ENCODE measurements around the gene ANKRD2.
"Not testable (repeated sequence)": the region's sequence is repeated elsewhere in the genome, so short reads cannot be mapped to it uniquely, and the experiment has no call there.

The ANKRD2 gene

DNA sequence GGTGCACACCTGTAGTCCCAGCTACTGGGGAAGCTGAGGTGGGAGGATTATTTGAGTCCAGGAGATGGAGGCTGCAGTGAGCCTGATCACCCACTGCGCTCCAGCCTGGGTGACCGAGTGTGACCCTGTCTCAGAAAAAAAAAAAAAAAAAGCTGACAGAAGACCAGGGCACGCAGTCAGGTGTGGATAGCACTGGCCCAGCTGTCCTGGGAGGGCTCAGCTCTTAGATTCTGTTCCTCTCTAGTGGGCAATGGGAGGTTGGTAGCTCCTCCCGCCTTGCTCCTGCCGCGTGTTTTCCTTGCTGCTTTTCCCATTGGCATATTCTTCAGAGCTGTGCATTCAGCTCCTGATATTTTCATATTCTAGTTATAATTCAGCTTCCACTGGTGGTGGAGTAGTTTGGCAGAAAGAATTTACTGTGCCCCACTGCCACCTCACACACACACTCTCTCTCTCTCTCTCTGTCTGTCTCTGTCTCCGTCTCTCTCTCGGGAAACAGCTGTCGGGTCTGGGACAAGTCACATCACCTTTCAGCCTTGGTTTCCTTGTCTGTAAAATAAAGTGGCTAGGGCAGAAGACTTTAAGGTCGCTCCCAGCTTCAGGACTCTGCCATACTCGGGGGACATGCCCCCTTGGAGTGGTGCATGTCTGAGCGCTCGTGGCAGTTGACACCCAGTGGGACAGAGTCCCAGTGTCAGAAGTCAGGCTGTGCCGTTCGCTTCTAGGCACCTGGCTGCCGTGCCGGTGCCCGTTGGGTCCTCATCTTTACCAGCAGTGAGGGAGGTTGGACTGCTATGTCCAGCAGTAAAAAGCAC, 25.9 kb upstream of the ANKRD2 start:
- no peak for DNase-seq (ENCODE audit: low spot score)

DNA sequence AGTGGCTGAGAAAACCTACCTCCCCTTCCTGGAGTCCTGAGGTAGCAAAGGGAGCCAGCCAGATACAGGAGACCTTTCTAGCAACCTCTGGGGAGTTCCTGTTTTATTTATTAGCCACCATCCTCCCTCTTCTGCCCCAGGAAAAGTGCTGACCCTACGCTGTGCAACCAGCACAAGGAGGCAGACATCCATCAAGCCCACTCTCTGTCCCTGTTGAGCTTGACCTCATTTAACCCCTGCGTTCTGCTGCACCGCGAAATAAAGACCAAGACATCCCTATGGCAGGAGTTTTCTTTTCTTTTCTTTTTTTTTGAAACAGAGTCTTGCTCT, 25.3 kb upstream of the ANKRD2 start:
- DNase-seq (ENCODE audit: low spot score) = no peak

DNA sequence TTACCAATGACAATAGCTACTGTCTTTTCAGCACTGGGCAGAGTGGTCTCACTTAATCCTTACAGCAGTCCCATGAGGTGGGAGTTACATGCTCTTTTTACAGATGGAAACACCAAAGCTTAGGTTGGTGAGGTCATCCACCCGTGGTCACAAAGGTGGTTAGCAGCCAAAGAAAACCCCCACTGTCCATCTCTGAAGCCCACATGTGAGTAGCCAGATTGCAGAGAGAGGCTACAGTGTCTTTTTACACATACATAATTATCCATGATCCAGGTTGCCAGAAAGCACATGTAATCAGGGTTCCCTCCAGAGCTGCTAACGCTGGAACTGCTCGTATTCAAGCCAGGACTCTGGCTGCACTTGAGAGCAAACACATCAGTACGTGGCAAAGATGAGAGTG, 24.6 kb upstream of the ANKRD2 start:
- no peak for DNase-seq (ENCODE audit: low spot score)

DNA sequence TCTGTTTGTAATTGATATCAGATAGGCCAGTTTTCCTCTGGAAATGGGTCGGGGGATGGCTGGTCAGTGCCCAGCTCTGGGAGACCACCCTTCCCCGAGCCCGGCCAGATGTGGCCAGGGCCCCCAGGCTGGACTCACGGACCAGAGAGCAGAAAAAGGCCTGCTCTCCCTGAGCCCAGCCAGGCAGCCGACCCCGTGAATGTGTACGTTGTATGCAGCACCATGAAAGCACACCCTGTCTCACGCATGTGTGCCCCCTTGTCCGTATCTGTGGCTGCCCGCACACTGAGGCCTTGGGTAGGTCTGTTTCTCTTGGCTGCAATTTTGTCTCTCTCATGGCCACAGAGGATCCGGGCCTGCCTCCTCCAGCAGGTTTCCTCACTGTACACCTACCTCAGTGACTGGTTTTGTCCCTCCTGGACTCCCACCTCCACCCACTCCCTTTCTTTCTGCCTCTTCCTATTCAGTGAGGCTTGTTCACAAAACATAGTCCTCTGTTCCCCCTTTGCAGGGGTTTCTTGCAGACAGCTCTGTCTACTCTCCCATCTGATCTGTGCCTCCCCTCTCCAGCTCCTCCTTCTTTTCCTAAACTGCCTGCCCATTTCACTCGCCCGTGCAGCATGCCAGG, 23.6 kb upstream of the ANKRD2 start:
- no peak for DNase-seq (ENCODE audit: low spot score)

DNA sequence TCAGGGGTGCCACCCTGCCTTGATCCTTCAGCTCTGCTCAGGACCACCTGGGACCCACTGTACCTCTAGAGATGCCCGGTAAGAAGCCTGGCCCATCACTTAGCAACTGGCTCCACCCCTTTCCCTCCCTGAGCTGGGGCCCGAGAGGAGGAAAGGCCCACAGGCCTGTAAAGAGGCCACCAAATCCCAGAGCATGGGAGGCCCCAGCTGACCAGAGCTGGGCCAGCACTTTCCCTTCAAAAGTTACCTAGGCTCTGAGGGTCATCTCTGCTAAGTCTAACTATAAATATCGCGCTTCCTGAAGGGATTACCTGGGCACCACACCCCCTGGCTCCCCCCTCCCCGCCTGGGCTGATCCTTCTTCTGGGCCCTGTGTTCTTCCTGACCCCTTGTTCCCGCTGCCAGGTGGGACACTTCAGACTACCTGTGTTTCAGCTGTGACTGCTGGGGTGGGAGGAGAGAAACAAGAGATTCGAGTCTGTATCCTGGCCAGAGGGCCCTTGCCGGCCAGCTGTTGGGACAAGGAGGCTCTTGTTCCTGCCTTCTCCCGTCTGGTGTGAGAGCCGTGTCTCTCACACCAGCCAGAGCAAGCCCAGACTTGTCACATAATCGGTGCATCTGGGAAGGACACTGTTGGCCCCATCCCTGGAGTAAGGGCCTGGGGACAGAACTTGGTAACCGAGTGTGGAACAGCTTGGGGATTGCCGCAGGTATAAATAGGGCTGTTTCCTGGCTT, 22.8 kb upstream of the ANKRD2 start:
- DNase-seq (ENCODE audit: low spot score) = no peak

DNA sequence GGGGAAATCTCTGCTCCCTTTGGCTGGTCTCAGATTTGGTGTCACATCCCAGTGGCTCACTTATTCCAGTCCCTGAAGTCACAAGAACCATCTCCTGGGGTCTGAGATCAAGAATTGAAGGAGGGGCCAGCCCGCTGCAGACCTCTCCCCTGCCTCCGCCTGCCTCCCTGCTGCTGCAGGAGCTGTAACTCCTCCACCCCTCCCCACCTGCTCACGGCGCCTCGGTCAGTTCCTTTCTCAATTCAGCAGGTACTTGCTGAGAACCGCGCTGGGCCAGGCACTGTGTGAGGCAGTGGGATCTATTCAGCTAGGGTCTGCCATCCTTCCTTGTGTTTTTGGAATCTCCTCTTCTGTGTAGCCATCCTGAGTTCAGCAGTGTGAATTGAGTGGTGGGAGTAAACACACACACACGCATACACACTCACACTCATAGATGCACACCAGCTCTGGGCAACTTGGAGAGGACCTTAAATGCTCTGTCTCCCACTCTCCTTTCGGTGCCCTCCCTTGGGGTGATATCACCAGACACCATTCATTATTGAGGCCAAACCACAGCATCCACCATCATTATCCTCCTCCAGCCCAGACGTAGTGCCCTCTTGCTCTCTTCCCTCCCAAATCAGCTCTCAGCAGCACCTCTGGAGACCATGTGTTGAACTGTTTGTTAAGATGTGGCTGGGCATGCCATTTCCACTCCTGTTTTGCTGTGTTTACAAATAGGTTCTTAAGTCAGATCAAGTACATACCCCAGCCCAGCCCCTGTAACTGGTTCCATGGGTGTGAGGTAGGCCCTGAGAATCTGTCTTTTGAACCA, 22.0 kb upstream of the ANKRD2 start:
- no peak for DNase-seq (ENCODE audit: low spot score)

DNA sequence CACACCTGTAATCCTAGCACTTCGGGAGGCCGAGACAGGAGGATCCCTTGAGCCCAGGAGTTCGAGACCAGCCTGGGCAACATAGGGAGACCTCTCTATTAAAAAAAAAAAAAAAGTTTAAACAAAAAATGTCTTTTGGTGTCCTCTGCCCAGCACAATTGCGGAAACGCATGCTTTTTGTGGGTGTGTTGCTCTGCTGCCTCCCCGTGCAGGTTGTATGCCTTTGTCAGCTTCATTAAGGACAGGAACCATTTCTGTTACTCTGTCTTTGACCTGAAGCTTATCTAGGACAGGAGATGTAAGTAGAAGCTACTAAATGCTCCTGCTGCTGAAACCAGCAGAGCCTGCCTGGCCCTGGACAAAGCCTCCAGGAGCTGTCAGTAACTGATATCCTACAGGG, 21.3 kb upstream of the ANKRD2 start:
- DNase-seq (ENCODE audit: low spot score) = no peak

DNA sequence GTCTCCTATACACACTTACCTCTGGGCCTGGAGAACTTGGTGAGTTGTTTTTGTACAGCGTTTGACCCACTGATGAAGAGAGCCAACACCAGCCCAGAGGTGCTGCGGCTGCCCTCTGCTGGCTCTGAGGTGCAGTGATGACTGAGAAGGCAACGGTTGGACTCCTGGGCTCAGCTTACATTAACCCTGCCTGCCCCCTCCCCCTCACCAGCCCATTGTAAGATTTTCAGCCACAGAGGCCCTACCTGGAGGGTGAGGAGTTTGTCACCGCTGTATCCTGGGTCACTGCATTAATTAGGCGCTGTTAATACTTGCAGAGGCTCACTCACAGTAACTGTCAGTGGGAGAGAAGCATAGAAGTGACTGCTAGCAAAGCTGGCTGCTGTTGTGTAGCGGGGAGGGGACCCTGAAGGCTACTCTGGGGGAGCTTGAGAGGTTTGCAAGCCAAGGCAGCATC, 19.0 kb upstream of the ANKRD2 start:
- DNase-seq (ENCODE audit: low spot score) = peak; percentile 75

DNA sequence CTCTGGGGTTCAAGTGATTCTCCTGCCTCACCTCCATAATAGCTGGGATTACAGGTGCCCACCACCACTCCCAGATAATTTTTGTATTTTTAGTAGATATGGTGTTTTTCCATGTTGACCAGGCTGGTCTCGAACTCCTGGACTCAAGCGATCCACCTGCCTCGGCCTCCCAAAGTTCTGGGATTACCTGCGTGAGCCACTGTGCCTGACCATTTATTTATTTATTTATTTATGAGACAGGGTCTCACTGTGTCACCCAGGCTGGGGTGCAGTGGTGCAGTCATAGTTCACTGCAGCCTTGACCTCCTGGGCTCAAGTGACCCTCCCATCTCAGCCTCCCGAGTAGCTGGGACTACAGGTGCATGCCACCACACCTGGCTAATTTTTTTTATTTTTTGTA, 18.2 kb upstream of the ANKRD2 start:
- DNase-seq (ENCODE audit: low spot score) = not testable (repeated sequence)

DNA sequence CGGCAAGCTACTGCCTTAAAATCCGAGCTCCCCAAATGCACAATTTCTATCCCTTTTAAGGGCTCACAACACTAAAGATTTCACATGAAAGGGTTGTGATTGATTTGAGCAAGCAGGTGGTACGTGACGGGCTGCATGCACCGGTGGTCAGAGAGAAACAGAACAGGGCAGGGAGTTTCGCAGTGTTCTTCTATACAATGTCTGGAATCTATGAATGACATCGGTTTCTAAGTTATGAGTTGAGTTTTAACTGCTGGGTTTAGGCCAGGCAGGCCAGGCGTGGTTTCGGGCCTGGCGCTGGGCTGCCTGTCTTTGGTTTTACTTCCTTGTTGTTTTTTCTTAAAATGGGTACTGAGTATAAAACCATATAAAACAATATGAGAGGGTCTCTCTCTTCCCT, 17.0 kb upstream of the ANKRD2 start:
- not testable (repeated sequence) for DNase-seq (ENCODE audit: low spot score)

DNA sequence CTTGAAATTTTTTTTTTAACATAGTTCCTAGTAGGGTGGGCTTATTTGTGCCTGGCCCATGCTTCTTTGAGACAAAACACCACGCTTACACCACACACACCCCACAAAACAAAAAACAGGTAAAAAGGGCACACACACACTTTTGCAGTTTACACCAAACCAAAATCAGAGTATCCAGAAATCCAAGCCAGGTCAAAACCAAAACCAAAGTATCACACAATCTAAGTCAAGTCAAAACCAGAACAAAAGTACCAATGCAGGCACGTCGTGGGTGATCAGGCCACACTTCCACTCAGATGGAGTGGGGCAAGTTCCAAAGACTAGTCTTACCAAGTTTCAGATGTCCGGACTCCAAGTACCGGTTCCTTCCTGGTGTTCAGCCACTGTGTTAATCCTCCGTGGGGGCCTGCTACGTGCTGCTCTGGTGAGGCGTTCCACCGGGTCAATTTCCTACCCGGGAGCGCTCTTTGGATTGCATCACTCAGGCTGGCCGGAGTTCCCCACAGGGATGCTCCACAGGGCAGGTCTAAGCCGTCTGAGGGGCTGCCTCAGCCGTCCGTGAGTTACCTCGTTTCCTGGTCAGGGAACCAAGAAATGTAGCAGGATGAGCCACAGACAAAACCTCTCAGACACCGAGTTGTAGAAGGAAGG, 11.7 kb upstream of the ANKRD2 start:
- DNase-seq (ENCODE audit: low spot score) = not testable (repeated sequence)

DNA sequence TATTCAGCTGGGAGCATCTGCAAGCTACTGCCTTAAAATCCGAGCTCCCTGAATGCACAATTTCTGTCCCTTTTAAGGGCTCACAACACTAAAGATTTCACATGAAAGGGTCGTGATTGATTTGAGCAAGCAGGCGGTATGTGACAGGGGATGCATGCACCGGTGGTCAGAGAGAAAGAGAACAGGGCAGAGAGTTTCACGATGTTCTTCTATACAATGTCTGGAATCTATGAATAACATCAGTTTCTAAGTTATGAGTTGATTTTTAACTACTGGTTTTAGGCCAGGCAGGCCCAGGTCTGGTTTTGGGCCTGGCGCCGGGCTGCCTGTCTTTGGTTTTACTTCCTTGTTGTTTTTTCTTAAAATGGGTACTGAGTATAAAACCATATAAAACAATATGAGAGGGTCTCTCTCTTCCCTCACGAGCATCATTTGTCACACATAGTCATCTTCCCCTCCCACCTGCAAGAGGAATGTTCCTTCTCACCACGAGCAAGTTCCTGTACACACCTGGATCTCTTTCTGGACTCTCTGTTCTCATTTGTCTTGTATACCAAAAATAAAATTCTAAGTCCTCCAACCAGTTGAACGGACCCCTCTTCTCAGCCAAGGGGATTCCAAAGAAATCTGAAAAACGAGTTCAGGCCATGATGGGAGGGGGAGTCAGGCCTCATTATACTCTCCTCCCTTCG, 11.0 kb upstream of the ANKRD2 start:
- not testable (repeated sequence) for DNase-seq (ENCODE audit: low spot score)

DNA sequence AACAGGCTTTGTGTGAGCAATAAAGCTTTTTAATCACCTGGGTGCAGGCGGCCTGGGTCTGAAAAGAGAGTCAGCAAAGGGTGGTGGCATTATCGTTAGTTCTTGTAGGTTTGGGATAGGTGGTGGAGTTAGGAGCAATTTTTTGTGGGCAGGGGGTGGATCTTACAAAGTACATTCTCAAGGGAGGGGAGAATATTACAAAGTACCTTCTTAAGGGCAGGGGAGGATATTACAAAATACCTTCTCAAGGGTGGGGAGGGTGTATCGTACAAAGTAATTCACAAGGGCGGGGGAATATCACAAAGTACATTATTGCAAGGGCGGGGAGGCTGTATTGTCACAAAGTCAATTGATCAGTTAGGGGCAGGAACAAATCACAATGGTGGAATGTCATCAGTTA, 10.2 kb upstream of the ANKRD2 start:
- not testable (repeated sequence) for DNase-seq (ENCODE audit: low spot score)

DNA sequence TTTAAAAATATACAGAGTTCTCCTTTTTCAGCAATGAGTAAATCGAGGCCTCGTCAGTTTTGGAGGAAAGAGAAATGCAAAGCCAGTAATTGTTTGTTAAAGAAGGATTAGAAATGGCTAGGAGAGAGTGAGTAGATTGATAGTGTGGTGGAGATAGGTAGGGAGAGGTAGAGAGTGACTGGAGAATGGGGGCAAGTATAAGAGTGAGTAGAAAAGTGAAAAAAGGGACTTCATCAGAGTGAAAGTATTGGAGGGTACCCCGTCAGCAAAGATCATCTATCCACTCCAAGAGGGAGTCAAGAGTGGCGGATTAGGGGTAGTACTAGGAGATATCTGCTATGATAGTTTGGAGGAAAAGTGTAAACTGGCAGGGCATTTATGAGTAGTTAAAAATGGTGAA, 9.2 kb upstream of the ANKRD2 start:
- DNase-seq (ENCODE audit: low spot score) = no peak

DNA sequence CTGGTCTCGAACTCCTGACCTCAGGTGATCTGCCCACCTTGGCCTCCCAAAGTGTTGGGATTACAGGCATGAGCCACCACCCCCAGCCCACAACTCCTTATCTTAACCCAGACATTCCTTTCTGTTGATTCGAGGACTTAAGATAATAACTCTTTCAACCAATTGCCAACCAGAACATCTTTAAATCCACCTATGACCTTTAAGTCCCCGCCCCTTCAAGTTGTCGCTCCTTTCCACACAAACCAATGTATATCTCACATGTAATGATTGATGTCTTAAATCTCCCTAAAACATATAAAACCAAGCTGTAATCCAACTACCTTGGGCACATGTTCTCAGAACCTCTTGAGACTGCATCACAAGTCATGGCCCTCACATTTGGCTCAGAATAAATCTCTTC, 7.8 kb upstream of the ANKRD2 start:
- DNase-seq (ENCODE audit: low spot score) = no peak

DNA sequence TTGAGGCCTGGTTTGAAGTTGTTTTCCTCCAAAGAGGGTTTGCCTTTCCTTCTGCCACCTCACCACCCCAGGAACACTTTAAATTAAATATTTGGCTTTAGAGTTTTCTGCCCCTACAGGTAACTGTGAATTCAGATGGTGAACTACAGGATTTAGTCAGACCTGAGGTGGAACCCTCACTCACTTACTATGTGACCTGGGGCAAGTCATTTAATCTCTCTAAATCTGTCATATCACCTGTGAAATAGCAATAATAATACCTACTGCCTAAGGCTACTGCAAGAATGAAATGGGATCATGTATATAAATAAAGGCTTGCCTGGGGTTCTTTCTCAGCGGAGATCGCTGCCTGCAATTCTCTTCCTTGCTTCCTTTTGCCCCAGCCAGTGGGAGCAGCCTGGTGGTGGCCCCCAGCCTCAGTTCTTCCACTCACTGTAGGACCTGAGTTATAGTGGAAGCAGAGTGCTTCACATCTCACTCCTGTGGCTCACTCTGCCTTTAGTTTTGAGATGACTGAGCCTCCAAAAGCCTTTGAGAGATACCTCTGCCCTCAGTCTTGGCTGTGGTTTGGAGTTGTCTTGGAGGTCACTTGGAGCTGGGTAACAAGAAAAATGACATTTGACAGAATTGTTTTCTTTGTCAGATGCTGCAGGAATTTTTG, 6.1 kb upstream of the ANKRD2 start:
- DNase-seq (ENCODE audit: low spot score) = no peak

DNA sequence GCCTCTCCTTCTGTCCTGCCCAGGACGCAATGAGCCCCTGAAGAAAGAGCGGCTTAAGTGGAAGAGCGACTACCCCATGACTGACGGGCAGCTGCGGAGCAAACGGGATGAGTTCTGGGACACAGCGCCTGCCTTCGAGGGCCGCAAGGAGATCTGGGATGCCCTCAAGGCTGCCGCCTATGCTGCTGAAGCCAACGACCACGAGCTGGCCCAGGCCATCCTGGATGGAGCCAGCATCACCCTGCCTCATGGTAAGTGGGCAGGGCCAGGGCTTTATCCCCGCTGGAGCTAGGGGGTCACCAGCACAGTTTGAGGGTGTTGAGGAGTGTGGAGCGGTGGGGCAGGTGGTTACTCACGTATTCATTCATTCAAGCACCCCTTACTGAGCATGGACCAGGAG, 4.7 kb upstream of the ANKRD2 start:
- no peak for DNase-seq (ENCODE audit: low spot score)

DNA sequence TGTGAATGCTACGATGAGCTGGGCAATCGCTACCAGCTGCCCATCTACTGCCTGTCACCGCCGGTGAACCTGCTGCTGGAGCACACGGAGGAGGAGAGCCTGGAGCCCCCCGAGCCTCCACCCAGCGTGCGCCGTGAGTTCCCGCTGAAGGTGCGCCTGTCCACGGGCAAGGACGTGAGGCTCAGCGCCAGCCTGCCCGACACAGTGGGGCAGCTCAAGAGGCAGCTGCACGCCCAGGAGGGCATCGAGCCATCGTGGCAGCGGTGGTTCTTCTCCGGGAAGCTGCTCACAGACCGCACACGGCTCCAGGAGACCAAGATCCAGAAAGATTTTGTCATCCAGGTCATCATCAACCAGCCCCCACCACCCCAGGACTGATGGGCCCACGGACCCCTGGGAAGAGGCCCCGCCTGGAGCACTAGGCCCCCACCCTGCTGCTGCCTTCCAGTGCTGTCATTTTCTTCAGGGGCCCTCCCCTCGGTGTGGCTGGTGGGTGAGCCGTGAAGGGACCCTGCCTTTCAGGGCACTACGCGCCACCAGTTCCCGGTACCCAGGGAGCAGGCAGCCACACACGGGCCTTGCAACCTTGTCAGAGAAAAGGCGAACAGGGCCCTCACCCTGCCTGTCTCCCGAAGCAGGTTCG, 2.3 kb upstream of the ANKRD2 start:
- DNase-seq (ENCODE audit: low spot score) = no peak

DNA sequence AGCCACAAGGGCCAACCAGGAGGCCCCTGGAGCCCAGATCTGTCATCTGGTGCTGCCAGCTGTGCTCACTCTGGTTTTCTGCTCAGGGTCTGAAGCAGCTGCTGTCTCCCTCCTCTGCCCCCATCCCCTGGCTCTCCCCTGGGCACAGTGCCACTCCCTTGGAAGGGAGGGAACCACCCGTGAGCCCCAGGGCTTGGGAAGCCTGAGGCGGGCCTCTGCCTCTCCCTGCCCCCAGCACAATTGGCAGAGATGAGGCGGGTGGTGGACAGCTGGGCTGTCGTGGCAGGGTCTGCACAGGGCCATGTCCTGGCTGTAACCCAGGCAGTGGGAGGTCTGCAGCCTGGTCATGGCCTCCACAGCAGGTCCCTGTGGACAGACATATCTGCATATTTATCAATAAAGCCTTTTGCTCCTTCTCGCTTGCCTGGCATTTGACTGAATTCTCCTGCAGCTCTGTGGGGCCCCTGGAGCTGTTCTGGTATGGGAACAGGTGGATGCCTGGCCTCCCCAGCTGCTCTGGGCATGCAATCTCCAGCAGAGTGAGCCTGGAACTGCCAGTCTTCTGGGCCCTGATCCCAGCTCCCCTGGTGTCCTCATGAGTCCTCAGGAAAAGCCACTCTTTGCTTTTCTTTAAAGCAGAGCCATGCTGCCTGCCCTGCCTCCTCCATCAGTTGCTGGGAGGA, 1.6 kb upstream of the ANKRD2 start:
- DNase-seq (ENCODE audit: low spot score) = no peak

DNA sequence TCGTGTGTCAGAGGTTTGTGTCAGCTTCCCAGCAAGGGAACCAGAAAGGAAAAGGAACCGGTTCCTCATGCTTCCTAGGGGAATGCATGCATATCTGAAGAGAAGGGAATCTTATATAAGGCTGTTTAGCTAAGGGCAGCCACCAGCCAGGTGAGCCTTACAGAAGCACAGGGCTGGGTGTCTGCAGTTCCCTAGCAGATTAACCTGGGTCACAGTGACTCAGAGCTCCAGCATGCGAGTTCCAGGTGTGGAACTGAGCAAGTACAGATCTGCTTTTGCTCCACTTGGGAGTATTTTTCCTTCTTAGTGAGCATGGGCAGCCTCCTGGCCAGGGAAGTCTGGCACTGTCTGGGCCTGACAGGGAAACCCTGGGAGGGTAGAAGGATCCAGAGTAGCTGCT, 957 bp upstream of the ANKRD2 start:
- DNase-seq (ENCODE audit: low spot score) = no peak

Measured in AG08396 (cell line).